Hematopoietic multipotent progenitor cell treated with erythropoietin and hydrocortisone succinate and interleukin-3 and kit ligand, for 17 days (in vitro differentiated cells): ENCODE measurements around the gene NKX1-1.
"Not testable (repeated sequence)": the region's sequence is repeated elsewhere in the genome, so short reads cannot be mapped to it uniquely, and the experiment has no call there.

ENCODE experiments used
- DNase-seq: peaks from one replicate; pipeline ENCODE4 v3.0.0-alpha.2; 2015; ENCODE audit warnings: low spot score

Gene NKX1-1

DNA sequence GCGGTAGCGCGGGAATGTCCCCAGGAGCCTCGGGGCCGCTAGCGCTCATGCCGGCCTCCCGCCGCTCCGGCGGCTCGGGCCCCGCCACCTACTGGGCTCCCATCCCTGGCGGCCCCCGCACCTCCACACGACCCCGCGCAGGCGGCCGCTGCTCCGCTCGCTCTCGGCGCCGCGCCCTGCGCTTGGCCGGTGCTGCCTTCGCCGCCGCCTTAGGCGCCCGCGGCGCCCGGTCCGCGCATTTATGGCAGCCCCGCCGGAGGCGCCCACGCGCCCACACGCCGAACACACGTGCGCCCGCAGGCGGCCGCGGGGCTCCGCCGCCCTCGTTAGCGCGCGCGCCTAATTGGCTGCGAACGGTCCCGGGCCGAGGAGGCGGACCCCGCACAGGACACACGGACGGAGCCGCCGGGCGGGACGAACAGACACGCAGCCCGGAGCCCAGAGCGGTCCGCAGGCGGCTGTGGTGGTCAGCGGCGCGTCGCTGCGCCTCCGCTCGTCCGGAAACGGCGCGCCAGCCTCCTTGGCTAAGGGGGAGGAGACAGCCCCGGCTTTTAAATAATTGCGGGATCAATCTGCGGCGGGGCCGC is at the start of gene NKX1-1:
NKX1-1 (minus strand) TSS at position 49 of the 587 bp plus-strand sequence; CDS start at position 49, 0 bp downstream.
- no peak for DNase-seq

- no peak for DNase-seq
These were observed 47.5 kb upstream of the NKX1-1 start for GRCh38 chr4:1453731-1454130.

- no peak for DNase-seq
These were observed 46.3 kb upstream of the NKX1-1 start for GRCh38 chr4:1452431-1453051.

DNA sequence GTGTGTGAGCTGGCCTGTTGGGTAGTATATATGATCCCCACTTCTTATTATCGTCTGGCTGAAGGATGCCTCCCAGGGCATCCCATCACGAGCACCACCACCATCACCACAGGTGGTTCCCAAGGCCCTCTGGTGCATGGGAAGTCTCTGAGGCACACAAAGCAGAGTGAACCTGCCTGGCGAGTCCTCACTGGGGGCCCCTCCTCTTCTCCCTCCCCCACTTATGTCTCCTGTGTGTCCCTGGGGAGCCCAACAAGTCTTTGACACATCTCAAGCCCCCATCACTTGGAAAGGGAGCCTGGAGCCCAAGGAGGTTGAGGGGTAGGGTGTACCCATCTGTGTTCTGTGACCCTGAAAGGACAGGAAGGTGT is 45.5 kb upstream of the NKX1-1 start:
- no peak for DNase-seq

DNA sequence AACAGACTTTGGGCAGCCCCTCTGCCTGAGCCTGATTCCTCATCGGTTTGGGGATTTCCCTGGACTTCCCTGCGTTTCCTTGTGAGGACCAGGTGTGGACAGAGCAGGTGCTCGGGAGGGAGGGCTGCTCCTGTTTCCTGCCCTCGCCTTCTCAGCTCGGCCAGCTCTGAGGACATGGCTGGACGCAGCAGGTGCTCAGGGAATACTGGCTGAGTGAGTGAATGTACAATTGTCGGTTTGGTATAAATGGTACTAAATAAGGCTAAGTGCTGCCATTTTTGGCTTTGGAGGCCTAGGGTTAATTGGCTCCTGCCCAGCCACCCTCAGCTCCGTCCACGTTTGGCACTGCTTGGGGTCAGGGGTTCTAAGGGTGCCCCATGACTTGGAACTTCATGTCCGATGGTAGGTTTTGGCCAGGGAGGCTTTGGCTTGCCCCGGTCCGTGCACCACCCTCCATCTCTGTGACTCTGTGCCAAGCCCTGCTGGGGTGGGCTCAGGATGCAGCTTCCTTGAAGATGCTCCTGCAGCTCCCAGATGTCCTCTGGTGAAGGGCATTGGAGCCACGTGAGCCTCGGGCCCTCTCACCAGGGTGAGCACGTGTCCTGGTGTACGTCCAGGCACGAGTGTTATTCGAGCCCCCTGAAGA is 45.0 kb upstream of the NKX1-1 start:
- DNase-seq: no peak

- DNase-seq: no peak
These were observed 43.8 kb upstream of the NKX1-1 start for GRCh38 chr4:1449833-1450741.

DNA sequence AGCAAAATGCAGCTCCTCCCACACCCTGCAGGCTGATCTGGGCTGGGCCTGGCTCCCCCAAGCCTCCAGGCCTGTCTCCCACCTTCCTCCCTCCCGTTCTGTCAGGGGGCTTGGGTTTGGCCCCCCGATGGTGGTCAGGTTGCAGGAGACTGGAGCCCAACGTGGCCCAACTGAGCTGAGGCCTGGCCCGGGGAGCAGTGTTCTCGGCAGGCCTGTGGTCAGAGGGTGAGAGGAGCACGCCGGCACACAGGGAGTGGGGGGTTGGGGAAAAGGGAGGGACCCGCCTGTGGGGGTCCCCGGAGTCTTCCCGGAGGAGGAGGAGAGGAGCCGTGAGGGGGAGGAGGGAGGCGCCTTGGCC is 43.2 kb upstream of the NKX1-1 start:
- no peak for DNase-seq

GRCh38 chr4:1448589-1449420 is 42.6 kb upstream of the NKX1-1 start:
- DNase-seq: no peak

- DNase-seq: no peak
These were observed 41.7 kb upstream of the NKX1-1 start for GRCh38 chr4:1447676-1448588.

GRCh38 chr4:1446502-1447386 is 40.5 kb upstream of the NKX1-1 start:
- DNase-seq: no peak

DNA sequence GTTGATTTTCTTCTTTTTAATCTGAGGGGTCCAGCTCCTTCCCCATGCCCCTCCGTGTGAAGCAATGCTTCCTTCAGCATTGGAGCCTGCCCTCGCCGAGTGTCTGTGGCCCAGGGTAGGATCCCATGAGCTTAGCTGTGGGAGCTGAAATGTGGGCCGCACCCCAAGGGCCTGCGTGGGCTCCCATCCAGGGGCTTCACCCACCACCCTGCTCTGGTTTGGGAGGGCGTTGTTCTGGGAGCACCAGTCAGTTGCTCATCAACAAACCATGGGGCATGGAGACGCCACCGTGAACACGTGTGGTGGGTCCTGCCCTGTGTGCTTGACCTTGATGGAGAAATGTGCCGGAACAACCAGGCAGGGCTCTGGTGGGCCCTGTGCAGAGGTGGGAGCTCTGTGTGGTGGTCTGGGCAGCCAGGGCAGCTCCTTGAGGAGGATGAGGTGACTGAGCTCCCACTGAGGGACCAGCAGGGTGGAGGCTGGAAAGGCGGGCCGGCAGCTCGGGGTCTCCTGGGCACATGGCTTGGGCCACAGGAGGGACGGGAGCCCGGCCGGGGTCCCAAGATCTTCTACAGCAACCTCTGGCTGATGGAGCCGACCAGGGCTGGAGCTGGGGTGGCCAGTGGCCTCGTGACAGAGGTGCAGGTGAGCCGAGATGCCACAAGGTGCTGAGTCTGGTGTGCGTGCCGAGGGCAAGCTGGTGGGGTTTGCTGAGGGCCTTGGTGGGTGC is 39.6 kb upstream of the NKX1-1 start:
- no peak for DNase-seq

DNA sequence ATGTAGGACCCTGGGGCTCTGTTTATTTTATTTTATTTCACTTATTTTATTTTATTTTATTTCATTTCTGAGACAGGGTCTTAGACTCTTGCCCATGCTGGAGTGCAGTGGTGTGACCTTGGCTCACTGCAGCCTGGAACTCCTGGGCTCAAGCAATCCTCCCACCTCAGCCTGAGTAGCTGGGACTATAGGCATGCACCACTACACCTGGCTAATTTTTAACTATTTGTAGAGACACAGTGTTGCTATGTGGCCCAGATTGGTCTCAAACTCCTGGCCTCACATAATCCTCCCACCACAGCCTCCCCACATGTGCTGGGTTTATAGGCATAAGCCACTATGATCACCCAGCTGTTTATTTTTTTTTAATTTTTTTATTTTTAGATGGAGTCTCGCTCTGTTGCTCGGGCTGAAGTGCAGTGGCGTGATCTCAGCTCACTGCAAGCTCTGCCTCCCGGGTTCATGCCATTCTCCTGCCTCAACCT is 37.5 kb upstream of the NKX1-1 start:
- not testable (repeated sequence) for DNase-seq

DNA sequence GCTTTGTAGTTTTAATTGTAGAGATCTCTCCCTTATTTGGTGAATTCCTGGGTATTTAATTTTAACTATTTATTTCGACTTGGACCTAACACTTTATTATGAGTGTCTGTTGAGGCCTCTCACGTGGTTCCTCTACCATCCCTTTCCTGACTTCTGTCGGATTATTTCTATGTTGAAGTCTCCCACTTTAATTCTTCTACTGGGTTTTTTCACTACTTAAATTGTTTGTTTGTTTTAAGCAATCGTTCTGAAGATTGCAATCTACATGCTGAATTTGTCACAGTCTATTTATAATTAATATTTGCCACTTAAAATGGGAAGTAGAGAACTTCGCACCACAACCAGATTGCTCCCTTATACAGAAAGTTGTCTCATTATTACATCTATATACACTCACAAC is 20.8 kb upstream of the NKX1-1 start:
- DNase-seq: no peak

GRCh38 chr4:1421657-1422056 is 15.4 kb upstream of the NKX1-1 start:
- DNase-seq: no peak

DNA sequence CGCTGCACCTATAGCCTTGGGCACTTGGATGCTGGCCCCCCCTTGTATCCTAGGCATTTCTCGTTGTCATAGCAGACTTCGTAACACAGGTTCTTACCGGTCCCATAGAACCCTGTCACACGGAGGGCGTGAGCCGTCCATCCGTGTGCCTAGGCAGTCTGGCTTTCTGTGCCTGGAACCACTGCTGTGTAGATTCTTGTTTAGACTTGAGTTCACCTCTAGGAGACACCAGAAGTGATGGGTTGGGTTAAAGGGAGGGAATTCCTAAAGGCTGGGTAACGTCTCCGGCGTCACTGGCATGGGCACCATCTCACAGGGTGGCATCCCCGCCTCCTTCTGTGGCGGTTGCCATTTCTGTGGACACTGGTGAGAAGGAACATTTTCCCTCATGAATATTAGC is 13.5 kb upstream of the NKX1-1 start:
- DNase-seq: no peak

GRCh38 chr4:1418494-1419285 is 12.4 kb upstream of the NKX1-1 start:
- DNase-seq: no peak

DNA sequence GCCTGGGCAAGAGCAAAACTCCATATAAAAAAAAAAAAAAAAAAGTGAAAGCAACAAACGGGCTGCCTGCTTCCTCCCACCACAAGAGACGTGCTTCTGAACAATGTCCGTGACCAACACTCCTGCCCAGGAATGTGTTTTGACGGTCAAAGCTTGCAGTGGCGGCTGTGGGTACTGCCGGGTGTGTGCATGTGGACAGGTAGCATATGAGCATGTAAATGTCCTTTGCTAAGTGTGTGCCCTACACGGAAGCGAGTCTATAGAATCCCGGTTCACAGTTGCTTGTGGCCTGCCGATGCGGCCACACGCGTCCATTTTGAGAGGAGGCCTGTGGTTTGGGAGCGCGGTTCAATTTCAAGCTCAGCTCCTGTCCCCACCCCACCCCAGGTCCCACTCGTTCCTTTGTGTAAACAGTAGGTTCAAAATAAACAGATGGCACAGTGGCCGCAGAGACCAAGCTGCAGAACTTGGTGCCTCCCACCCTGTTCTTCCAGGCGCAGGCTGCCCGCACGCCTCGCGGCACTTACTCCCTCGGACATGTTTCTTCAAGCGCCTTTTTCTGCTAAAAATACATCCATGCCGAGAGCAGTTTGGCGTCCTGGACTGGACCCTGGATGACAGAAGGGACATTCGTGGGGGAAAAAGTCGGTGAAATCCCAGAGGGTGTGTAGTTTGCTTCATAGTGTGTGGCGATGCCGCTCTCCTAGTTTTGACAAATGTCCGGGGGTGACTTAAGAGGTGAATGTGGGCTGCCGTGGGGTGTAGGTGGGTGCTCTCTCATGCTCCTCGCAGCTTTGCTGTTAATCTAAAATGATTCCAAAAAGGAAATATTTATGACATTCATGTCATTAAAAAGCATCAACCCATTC is 11.5 kb upstream of the NKX1-1 start:
- DNase-seq: no peak
